ENCODE results near the gene FOSB. TPM values are rescaled to one million over a fixed set of nuclear protein-coding genes. Genes with fewer than 3 reads are reported as not detected.

The FOSB gene
- total RNA-seq, 4 donors from 2014 or later, result 2.2 to 25.2 (median 6.9) TPM

GRCh38 chr19:45489216-45489855 is 21.5 kb downstream of the FOSB start:
- Histone ChIP-seq H3K9me3 (no peaks in the 10 kb centered on the region), H3K36me3 (peaks cover 0 to 10% (median 4%) of the 10 kb centered on the region in 4 donors), H3K4me3 (no peak overlapping the region), H3K27ac (replicated peaks in 1 of 4) (no peak overlapping the region), H3K27me3 (no peaks in the 10 kb centered on the region), H3K4me1 (peaks cover 11 to 34% (median 30%) of the 10 kb centered on the region in 4 donors)
- intact Hi-C loops (cut with DNase I), result no loop called here
- WGBS, result 89% methylated on average over 20 of the region's 20 CpGs
- no peak for TF ChIP-seq EP300 (IDR thresholded peaks at IDR 0.05)
- no peak for TF ChIP-seq POLR2A (IDR thresholded peaks at IDR 0.05; ENCODE audit: low read depth)
- no peak for TF ChIP-seq CTCF (IDR thresholded peaks at IDR 0.05)
- TF ChIP-seq POLR2AphosphoS5 (IDR thresholded peaks at IDR 0.05), result no peak
- no peak for DNase-seq (ENCODE audit: extremely low spot score)

GRCh38 chr19:45492137-45492626 is 24.4 kb downstream of the FOSB start:
- Histone ChIP-seq H3K36me3 (peaks cover 0 to 10% (median 4%) of the 10 kb centered on the region in 4 donors), H3K27me3 (no peaks in the 10 kb centered on the region), H3K4me1 (peaks cover 15 to 38% (median 36%) of the 10 kb centered on the region in 4 donors), H3K4me3 (peak overlapping the region; percentile 65 to 81 (median 68)), H3K27ac (replicated peaks in 1 of 4) (peak overlapping the region; percentile 82 to 87 (median 85)), H3K9me3 (no peaks in the 10 kb centered on the region)
- no peak for DNase-seq (ENCODE audit: extremely low spot score)
- intact Hi-C loops (cut with DNase I), result no loop called here
- WGBS, result 87% methylated on average over 5 of the region's 5 CpGs
- TF ChIP-seq CTCF (IDR thresholded peaks at IDR 0.05) (no peak), POLR2AphosphoS5 (IDR thresholded peaks at IDR 0.05) (no peak)

GRCh38 chr19:45492627-45493470 is 25.1 kb downstream of the FOSB start:
- 8% methylated on average over 21 of the region's 32 CpGs for WGBS
- peaks cover 22 to 45% (median 43%) of the 10 kb centered on the region in 4 donors for H3K4me1 ChIP-seq
- intact Hi-C loops (cut with DNase I), result no loop called here
- H3K4me3 ChIP-seq, result peak overlapping the region; percentile 65 to 81 (median 68)
- DNase-seq (ENCODE audit: extremely low spot score), result no peak
- peaks cover 0 to 4% (median 0%) of the 10 kb centered on the region in 4 donors for H3K27me3 ChIP-seq
- peak overlapping the region; percentile 82 to 87 (median 85) for H3K27ac ChIP-seq (replicated peaks in 1 of 4)
- H3K36me3 ChIP-seq, result peaks cover 0 to 10% (median 4%) of the 10 kb centered on the region in 4 donors
- TF ChIP-seq CTCF (IDR thresholded peaks at IDR 0.05) (no peak), POLR2AphosphoS5 (IDR thresholded peaks at IDR 0.05) (peak; percentile 50 to 55)
- no peaks in the 10 kb centered on the region for H3K9me3 ChIP-seq

GRCh38 chr19:45494261-45494916 is 26.6 kb downstream of the FOSB start:
- no peak overlapping the region for H3K27ac ChIP-seq (replicated peaks in 1 of 4)
- peaks cover 0 to 18% (median 4%) of the 10 kb centered on the region in 4 donors for H3K27me3 ChIP-seq
- intact Hi-C loops (cut with DNase I), result no loop called here
- no peak for TF ChIP-seq CTCF (IDR thresholded peaks at IDR 0.05)
- no peak for TF ChIP-seq POLR2A (IDR thresholded peaks at IDR 0.05; ENCODE audit: low read depth)
- no peak for TF ChIP-seq POLR2AphosphoS5 (IDR thresholded peaks at IDR 0.05)
- no peak for TF ChIP-seq EP300 (IDR thresholded peaks at IDR 0.05)
- H3K4me1 ChIP-seq, result peaks cover 33 to 60% (median 58%) of the 10 kb centered on the region in 4 donors
- H3K36me3 ChIP-seq, result no peaks in the 10 kb centered on the region
- WGBS, result 95% methylated on average over 24 of the region's 39 CpGs
- no peak overlapping the region for H3K4me3 ChIP-seq
- DNase-seq (ENCODE audit: extremely low spot score), result no peak
- no peaks in the 10 kb centered on the region for H3K9me3 ChIP-seq

Data from esophagus muscularis mucosa (tissue), 4 donors.